GM03348 (cell line): ENCODE measurements around the gene ARHGAP32.
"Not testable (repeated sequence)": the region's sequence is repeated elsewhere in the genome, so short reads cannot be mapped to it uniquely, and the experiment has no call there.

Experiments used
- DNase-seq: peaks from one replicate; pipeline ENCODE4 v3.0.0; 2012; ENCODE audit warnings: low spot score

ARHGAP32 gene

DNA sequence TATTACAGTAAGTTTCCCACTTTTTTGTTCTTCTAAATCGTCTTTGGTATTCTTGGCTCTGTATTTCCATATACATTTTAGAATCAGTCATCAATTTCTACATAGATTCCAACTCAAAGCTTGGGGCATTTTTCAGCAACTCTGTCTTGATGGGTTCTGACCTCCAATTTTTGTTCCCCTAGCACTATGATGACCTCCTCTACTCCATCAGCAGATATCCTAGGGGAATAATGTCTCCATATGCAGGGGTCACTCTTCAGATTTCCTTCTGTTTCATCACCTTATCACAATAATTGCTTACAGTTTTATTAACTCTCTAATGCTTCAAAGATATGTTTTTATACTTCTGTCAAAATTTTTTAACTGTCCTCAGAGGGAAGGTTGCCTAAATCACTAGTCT lies 158.1 kb downstream of the ARHGAP32 start:
- DNase-seq: no peak

GRCh38 chr11:129023968-129024676 lies 168.0 kb downstream of the ARHGAP32 start:
- DNase-seq: no peak

DNA sequence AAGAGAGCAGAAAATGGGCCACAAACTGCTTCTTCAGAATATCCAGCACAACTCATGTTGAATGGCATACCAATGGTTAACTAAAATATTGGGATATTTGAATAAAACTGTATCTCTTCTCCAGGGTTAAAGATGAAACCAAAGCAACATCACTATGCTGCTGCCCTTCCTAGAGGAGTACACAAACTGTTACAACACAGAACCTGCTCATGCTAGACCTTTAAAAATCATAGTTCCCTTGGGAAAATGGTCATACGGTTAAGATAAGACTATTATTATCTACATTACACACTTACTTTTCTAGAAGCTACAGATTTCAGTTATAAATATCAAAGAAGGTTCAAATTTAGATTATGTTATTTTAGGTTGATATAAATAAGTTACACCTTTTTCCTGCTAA lies 170.8 kb downstream of the ARHGAP32 start:
- no peak for DNase-seq

DNA sequence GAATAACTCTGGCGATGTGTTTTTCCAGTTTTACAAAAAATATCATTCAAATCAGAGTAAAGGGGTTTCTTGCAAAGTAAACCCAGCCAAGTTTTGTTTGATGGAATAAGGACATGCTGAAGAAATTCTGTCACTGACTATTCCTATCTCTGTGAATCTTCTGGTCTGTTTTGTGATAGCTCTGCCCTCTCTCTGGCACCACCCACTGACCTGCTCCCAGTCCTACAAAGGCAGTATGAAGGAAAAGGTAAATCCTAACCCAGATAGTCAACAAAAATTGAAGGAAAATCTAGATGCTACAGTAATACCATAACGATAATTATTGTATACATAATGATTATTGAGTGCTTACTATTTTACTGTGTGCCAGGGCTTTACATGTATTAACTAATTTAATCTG lies 173.1 kb downstream of the ARHGAP32 start:
- no peak for DNase-seq

DNA sequence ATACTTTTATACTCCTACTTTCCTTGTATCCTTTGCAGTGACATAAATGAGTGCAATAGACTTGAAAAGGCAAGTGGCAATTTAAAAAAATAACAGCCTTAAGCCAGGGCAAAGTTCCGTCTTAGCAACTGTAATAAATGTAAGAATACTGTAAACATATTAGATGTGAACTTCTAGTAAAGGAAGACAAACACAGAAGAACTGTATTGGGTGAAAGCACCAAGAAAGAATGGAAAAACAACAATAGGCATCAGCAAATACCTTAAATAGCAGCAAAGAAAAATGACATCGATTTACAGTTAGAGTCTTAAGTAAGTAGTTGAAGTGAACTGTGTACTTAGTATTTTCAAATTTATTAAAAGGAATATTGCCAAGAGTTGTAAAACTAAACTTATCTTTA lies 174.0 kb downstream of the ARHGAP32 start:
- DNase-seq: no peak

DNA sequence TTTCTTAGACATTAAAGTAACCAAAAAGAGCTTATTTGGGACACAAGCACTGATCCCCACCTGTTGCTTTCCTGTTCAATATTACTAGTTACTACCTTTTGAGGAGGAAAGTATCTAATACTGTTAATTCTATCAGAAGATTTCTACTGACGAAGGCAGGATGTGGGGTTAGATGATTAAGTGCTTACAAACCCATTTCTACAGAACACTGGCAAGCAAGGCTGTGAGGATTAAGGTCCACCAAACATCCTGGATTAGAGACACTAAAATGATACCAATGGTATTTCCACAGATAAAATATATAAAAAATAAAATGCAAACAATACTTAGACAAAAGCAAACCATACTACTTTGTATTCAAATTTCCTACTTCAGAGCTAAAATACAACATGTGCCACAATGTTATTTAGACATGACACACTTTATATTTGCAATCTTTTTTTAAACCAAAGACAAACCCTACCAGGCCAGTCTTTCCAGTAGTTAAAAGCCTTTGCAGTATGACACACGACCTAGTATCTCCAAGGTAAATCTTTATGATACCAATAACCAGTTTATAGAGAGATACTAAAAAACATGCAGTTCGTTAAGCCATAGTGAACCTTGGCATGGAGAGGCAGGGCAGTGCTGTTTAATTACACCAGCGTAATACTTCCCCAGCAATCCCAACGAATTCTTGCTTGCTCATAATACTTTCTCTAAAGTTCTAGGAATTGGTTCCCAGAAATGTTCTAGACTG lies 178.2 kb downstream of the ARHGAP32 start:
- no peak for DNase-seq

DNA sequence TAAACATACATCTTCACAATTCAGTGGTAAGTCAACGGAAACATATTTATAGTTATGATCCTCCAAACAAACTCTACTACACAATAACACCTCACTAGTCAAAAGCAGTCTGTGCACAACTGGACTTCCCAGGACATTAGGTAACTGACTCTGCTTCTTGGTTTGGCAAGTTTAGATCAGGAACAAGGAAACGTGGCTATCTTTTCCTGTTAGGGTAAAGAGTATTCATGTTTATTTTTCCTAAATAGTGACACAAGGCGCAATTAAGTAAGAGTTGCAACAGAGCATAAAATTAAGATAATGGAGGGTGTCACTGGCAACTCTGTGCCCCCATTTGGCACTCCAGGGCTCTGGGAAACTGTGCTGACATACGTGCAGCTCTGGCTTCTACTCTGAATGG lies 179.2 kb downstream of the ARHGAP32 start:
- no peak for DNase-seq

GRCh38 chr11:129006161-129006560 lies 186.0 kb downstream of the ARHGAP32 start:
- no peak for DNase-seq

- not testable (repeated sequence) for DNase-seq
These were observed 193.0 kb downstream of the ARHGAP32 start for GRCh38 chr11:128999165-128999564.

DNA sequence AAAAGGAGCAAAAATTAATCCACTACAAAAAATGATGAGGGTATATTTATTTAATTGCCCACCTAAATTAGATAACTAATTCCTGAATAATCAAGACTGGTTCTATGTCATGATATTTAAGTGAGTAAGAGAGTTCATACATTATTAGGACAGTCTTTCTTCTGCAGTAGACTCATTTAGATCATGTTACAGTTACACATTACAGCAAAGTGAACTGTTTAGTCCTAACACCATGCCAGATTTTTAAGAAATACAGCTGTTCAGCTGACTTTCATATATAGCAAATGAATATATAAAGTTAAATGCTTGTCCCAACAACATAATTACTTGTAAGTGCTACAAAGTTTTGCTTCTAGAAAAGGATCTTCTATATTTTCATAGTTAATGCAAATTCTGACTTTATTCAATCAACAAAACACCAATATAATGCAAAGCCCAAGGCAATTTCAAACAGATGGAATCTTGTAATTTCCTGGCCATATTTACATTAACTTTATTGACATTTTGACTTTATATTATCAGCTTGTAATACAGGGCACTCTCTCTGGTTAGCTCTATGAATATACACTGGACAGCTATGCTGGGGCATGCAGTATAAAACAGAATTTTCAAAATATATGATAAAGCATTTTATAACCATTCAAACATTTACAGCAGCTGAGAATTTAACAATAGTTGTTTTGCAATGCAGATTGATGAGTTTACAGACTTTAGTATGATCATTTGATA lies 203.7 kb downstream of the ARHGAP32 start:
- no peak for DNase-seq

DNA sequence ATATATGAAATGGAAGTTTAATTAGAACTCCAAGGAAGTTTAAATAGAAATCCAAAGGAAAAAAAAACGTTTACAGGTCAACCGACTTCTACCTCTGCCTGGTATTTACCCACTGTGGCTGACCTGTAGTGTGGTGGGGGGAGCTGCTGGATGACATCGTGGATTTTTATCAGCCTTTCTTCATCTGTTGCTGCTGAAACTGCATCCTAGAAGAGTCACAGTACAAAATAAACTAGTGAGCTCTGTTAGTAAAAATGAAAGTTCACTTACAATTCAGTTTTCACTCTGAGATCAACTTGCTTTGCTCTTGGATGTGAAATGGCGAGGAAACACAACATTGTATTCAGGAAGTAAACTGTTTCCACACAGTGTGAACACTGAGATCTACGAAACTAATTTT lies 206.2 kb downstream of the ARHGAP32 start:
- no peak for DNase-seq

- no peak for DNase-seq
These were observed 209.1 kb downstream of the ARHGAP32 start for GRCh38 chr11:128983023-128983422.

DNA sequence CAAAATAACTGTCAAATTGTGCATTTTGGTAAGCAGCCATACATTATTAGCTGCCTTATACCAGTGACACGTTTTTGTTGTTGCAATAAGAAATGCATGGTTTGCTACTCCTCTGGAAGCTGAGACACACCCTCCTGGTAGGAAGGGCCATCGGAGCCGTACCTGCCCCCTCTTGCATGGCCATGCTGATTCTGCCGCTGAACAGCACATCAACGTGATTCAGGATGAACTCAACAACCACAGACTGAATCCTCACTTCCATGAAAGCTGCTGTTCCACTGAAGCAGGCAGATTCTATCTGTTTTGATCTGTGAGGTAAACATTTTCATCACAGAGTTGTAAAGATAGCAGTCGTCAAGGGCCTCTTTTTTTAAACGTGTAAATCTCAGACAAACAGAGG lies 210.9 kb downstream of the ARHGAP32 start:
- DNase-seq: no peak

DNA sequence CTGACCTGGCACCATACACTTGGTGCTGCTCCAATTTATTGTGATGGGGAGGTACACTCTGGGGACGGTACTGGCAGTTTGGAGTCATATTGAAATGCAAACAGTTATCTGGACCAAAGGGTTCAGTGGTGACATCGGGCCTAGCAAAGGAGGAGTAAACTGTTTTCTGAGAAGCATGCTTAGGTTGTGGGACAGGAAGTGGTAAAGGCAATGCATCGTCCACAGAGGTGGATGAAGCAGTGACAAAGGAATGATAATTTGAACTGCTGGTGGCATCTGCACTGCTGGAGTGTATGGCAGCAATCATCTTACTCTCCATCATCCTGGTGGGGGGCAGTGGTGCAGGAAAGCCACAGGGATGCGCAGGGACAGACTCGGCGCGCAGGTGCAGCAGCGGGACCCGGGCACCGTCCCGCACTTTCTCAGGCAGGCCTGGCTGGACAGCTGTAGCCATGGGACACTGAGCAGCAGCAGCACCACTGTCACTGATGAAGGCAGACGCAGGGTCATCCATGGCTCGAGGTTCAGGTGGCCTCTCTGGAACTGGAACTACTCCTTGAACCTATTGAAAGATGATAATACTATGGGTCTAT lies 221.4 kb downstream of the ARHGAP32 start:
- DNase-seq: no peak

DNA sequence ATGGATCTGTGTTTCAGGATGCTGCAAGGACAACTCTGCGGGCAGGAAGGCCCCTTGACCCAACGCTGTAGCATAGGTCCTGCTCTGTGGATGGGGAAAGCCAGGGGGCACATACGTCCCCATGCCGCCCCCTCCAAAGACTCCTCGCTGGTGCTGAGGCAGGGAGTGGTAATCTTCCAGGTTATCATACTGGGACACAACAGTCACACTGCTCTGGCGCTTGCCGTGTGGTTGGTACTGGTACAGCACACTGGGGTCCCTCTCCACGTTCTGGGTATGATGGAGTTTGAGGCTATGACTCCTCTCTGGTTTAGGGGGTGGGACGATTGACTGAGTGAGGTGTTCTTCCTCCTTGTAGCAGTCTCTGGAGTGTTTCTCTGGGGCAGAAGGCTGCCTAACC lies 223.2 kb downstream of the ARHGAP32 start:
- no peak for DNase-seq

DNA sequence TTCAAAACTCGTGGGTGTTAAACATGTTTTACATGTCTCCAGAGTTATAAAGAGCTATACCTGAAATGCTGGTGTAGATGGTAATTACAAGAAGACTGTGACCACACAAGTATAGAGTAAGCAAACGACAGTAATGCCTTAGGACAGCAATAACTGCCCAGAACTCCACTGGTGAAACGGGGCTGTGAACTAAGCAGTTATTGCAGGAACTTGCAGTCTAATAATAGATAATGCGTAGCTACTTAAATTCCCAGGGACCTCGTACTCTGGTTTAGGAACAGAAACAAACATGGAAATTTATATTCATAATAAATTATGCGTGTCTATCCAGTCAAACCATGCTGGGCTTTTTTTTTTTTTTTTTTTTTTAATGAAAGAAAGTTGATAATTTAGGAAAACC lies 224.5 kb downstream of the ARHGAP32 start:
- no peak for DNase-seq

DNA sequence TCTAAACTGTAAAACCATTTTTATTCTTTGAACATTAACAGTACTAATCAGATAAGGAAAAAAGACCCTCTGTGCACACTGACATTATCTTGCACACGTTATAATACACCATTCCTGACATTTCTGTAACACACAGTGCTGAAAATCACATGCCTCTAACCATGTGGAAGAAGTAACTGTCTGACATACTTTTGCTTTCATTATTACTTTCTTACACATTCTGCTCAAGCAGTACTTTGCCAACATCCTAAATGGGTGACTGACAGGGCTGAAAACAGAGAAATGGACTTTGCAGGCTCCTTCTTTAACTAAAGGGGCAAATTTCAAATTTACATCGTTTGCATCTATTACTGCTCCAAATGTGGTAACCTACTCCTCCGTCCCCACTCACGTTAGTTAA lies 226.6 kb downstream of the ARHGAP32 start:
- DNase-seq: no peak

DNA sequence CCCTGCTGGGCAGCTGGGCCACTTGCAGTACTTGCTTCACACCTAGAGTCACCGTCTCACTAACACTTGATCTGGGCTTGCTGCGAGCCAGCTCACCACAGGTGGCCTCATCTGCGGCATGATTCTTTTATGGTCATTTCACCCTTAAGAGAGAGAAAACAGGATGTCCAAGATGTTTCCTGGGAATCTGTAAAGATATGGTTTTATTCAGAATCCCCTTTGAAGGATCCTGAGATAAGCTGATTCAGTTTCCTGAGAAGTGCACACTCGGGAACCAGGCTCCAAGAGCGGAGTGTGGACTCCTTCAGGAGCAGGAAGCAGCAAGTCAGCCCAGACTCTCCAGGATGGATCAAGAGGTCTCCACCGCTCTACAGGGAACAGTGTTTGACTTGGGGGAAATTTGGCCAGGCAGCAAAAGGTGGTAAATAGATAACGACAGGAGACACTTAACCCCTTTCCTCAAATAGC lies 227.6 kb downstream of the ARHGAP32 start:
- no peak for DNase-seq

DNA sequence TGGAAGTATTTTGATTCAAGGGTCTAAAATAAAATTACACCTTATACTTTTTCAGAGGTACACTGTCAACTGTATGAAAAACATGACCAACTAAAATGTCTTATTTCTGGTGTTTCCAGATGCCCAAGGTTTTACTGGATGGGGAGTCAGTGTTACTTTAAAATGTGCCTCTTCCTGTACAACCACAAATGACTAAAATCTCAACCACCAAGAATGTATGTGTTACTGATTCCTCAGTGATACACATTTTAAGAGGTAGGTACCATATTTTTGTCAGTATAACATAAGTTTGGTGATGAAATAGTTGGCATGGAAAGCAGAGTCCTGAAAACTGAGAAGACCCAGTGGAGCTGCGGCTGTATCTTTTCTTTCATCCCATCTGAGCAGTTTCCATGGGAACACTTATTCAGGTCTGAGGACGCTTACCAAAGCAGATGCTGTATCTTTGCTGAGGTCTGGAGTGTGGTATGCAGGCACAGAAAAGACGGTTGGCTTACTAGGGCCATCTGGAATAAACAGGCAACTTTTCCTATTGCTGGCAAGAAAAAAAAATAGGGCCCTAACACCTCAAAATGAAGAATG lies 228.3 kb downstream of the ARHGAP32 start:
- no peak for DNase-seq

DNA sequence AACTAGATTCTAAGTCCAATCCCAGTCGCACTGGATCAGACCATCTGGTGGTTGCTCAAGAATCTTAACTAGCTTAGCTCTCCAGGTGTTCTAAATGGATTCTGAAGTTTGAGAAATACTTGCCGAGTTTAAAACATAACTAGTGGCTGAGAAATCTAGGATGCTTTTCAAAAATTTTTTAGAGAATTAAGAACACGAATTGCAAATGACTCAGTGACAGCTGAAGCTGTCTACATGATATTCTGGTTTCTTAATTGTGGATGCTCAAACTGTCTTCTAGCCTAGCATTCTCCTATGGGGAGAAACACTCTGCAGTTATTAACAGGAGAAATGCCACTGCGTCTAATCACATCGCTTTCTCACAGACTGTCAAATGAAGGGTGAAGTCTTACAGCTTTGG lies 229.2 kb downstream of the ARHGAP32 start:
- no peak for DNase-seq

DNA sequence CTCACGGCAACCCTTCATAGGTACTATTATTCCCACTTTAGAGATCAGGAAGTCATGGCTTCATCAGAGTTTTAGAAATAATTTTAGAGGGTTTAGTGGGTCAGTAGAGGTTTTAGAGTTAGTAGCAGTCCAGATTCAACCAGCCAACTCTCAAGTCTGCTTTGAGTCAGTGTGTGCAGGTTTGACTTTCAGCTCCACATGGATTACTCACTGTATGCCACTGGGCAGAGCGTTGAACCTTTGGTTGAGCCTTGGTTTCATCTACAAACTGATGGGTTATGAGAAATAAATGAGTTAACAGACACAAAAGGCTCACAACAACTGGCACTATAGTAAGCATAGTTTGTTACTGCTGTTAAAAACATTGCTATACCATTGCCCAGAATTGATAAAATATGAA lies 230.5 kb downstream of the ARHGAP32 start:
- no peak for DNase-seq

DNA sequence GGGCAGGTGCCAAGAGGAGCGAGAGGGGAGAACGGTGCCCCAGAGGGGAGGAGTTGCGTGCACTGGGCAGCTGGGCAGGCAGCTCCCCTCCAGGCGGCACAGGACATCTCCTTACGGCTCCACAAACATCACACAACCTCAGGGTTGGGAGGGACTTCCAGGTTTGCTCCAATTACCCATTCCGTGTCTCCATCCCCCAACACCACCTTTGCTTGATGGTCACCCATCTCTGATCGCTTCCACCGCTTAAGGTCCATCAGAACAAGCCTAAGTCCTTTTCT lies 235.0 kb downstream of the ARHGAP32 start:
- no peak for DNase-seq
